OCI-LY1 (cell line): ENCODE measurements around the gene TGFBR1.

ENCODE experiments used
- EZH2 ChIP-seq: fragments of 200-600 bp; sonication (generic), shearing (Covaris generic); IDR thresholded peaks from 2 replicates; pipeline ENCODE4 v1.8.0; 2017; ENCODE audit warnings: borderline replicate concordance, mixed run types, mild to moderate bottlenecking, antibody characterized with exemption, low read length, moderate library complexity, mixed read lengths
- TF ChIP-seq, protein P1 (sequence below): fragments of 200-600 bp; sonication (generic), shearing (Covaris generic); IDR thresholded peaks from 2 replicates; pipeline ENCODE4 v1.5.1; 2017; ENCODE audit warnings: mild to moderate bottlenecking, antibody characterized with exemption, low read length, moderate library complexity, mixed read lengths

DNA sequence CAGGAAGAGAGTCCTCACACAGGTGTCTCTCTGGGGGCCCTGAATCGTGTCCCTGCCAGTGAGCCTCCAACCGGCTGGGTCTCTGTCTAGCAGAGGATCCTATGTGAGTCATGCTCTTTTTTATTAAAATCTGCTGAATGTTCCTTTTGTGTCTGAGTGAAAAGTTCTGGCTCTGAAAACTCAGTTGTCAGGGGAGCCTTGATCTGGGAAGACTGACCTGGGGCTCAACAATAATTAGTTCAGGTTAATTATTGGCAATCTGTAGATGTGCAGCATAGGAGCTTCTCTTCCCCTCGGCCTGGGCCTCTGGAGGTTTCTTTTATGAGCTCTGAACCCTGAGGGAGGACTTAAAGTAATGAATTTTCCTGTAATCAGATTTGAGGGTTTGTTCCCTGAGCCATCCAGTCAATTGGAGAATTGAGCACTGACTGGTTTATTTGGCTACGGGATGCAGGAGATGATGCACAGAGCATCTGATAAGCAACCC is 71.7 kb downstream of the TGFBR1 start:
- TF ChIP-seq, protein P1, sequence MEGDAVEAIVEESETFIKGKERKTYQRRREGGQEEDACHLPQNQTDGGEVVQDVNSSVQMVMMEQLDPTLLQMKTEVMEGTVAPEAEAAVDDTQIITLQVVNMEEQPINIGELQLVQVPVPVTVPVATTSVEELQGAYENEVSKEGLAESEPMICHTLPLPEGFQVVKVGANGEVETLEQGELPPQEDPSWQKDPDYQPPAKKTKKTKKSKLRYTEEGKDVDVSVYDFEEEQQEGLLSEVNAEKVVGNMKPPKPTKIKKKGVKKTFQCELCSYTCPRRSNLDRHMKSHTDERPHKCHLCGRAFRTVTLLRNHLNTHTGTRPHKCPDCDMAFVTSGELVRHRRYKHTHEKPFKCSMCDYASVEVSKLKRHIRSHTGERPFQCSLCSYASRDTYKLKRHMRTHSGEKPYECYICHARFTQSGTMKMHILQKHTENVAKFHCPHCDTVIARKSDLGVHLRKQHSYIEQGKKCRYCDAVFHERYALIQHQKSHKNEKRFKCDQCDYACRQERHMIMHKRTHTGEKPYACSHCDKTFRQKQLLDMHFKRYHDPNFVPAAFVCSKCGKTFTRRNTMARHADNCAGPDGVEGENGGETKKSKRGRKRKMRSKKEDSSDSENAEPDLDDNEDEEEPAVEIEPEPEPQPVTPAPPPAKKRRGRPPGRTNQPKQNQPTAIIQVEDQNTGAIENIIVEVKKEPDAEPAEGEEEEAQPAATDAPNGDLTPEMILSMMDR, result no peak
- no peak for TF ChIP-seq EZH2
